C4-2B (cell line): ENCODE results near the gene HDAC4.

ENCODE experiments used
- H3K27ac ChIP-seq: fragments of 450-650 bp; 2 replicates; pipeline ENCODE4 v1.5.1; 2017
- CTCF ChIP-seq: fragments of 450-650 bp; conservative IDR thresholded peaks from 2 replicates; pipeline ENCODE4 v1.5.1; 2017; ENCODE audit warnings: mild to moderate bottlenecking
- ZFX ChIP-seq: fragments of 450-650 bp; IDR thresholded peaks from 2 replicates; pipeline ENCODE4 v1.6.1; 2017

The HDAC4 gene

GRCh38 chr2:239173301-239173700 is 227.5 kb downstream of the HDAC4 start:
- H3K27ac ChIP-seq: no peak overlapping the region
- TF ChIP-seq ZFX (no peak), CTCF (no peak)

- no peak overlapping the region for H3K27ac ChIP-seq
- no peak for TF ChIP-seq ZFX
- TF ChIP-seq CTCF: no peak
These were observed 229.2 kb downstream of the HDAC4 start for GRCh38 chr2:239171643-239172042.

GRCh38 chr2:239169311-239170048 is 231.3 kb downstream of the HDAC4 start:
- no peak overlapping the region for H3K27ac ChIP-seq
- TF ChIP-seq CTCF: no peak
- no peak for TF ChIP-seq ZFX

GRCh38 chr2:239168575-239168974 is 232.2 kb downstream of the HDAC4 start:
- TF ChIP-seq CTCF (no peak), ZFX (no peak)

GRCh38 chr2:239167766-239168444 is 232.9 kb downstream of the HDAC4 start:
- TF ChIP-seq ZFX: no peak
- no peak for TF ChIP-seq CTCF
- H3K27ac ChIP-seq: no peak overlapping the region

More at GRCh38 chr2:239168575-239168974, 232.2 kb downstream of the HDAC4 start:
- H3K27ac ChIP-seq: no peak overlapping the region

- no peak overlapping the region for H3K27ac ChIP-seq
- TF ChIP-seq CTCF (no peak), ZFX (no peak)
These were observed 233.7 kb downstream of the HDAC4 start for GRCh38 chr2:239167011-239167673.
